Parathyroid adenoma (tissue), 2 donors: ENCODE results near the gene CDH12.

Experiments used
- H2AFZ ChIP-seq: fragments of 300-600 bp; sonication (generic); one replicate; pipeline ENCODE4 v1.7.0; 2017; ENCODE audit warnings: antibody characterized with exemption, mild to moderate bottlenecking
- H3K27ac ChIP-seq: fragments of 300-600 bp; sonication (generic); one replicate; pipeline ENCODE4 v1.7.0; 2017
- H3K27me3 ChIP-seq: fragments of 300-600 bp; sonication (generic); one replicate; pipeline ENCODE4 v1.7.0; 2017; ENCODE audit warnings: low read length; ENCODE audit not compliant: control insufficient read depth, insufficient read depth
- H3K36me3 ChIP-seq: fragments of 300-600 bp; sonication (generic); one replicate; pipeline ENCODE4 v1.7.0; 2017; ENCODE audit warnings: low read length; ENCODE audit not compliant: control insufficient read depth, insufficient read depth
- H3K4me1 ChIP-seq: fragments of 300-600 bp; sonication (generic); one replicate; pipeline ENCODE4 v1.7.0; 2017; ENCODE audit warnings: control low read depth
- H3K4me2 ChIP-seq: fragments of 300-600 bp; sonication (generic); one replicate; pipeline ENCODE4 v1.7.0; 2017; ENCODE audit warnings: low read length
- H3K4me3 ChIP-seq: fragments of 300-600 bp; sonication (generic); one replicate; pipeline ENCODE4 v1.7.0; 2017; ENCODE audit warnings: low read depth, low read length
- H3K79me2 ChIP-seq: fragments of 300-600 bp; sonication (generic); one replicate; pipeline ENCODE4 v1.7.0; 2017; ENCODE audit warnings: control low read depth
- H3K9ac ChIP-seq: fragments of 300-600 bp; sonication (generic); one replicate; pipeline ENCODE4 v1.7.0; 2017; ENCODE audit warnings: mild to moderate bottlenecking
- H3K9me3 ChIP-seq: fragments of 300-600 bp; sonication (generic); one replicate; pipeline ENCODE4 v1.7.0; 2017; ENCODE audit warnings: low read length; ENCODE audit not compliant: control insufficient read depth
- CTCF ChIP-seq: fragments of 300-600 bp; sonication (generic); IDR thresholded peaks from one replicate; pipeline ENCODE4 v1.7.0; 2017; ENCODE audit warnings: antibody characterized with exemption, mild to moderate bottlenecking
- donor health status: primary hyperparathyroidism.

The CDH12 gene

GRCh38 chr5:22079566-22079965, 773.6 kb downstream of the CDH12 start:
- Histone ChIP-seq H3K4me2 (no peak overlapping the region), H3K4me1 (no peaks in the 10 kb centered on the region), H3K4me3 (no peak overlapping the region), H3K27me3 (no peaks in the 10 kb centered on the region), H3K79me2 (no peaks in the 10 kb centered on the region), H3K9ac (no peak overlapping the region), H2AFZ (no peak overlapping the region), H3K9me3 (no peaks in the 10 kb centered on the region), H3K27ac (no peak overlapping the region), H3K36me3 (no peaks in the 10 kb centered on the region)
- TF ChIP-seq CTCF, result no peak

GRCh38 chr5:22079002-22079401, 774.1 kb downstream of the CDH12 start:
- H2AFZ ChIP-seq, result no peak overlapping the region
- H3K27ac ChIP-seq, result no peak overlapping the region
- H3K9me3 ChIP-seq, result no peaks in the 10 kb centered on the region
- no peak overlapping the region for H3K4me2 ChIP-seq
- H3K4me1 ChIP-seq, result no peaks in the 10 kb centered on the region
- H3K27me3 ChIP-seq, result no peaks in the 10 kb centered on the region
- no peak for TF ChIP-seq CTCF
- no peaks in the 10 kb centered on the region for H3K36me3 ChIP-seq
- no peaks in the 10 kb centered on the region for H3K79me2 ChIP-seq
- no peak overlapping the region for H3K4me3 ChIP-seq
- H3K9ac ChIP-seq, result no peak overlapping the region

- H3K79me2 ChIP-seq, result no peaks in the 10 kb centered on the region
- no peak overlapping the region for H3K27ac ChIP-seq
- no peak overlapping the region for H2AFZ ChIP-seq
- H3K9me3 ChIP-seq, result no peaks in the 10 kb centered on the region
- TF ChIP-seq CTCF, result no peak
- no peaks in the 10 kb centered on the region for H3K27me3 ChIP-seq
- no peak overlapping the region for H3K4me2 ChIP-seq
- no peak overlapping the region for H3K9ac ChIP-seq
- H3K36me3 ChIP-seq, result no peaks in the 10 kb centered on the region
- no peaks in the 10 kb centered on the region for H3K4me1 ChIP-seq
- no peak overlapping the region for H3K4me3 ChIP-seq
Measured at GRCh38 chr5:22076586-22076985, 776.6 kb downstream of the CDH12 start.

- Histone ChIP-seq H3K4me3 (no peak overlapping the region), H3K36me3 (no peaks in the 10 kb centered on the region), H3K79me2 (no peaks in the 10 kb centered on the region), H3K27me3 (no peaks in the 10 kb centered on the region), H3K4me1 (no peaks in the 10 kb centered on the region), H3K9me3 (no peaks in the 10 kb centered on the region), H2AFZ (no peak overlapping the region), H3K9ac (no peak overlapping the region), H3K4me2 (no peak overlapping the region), H3K27ac (no peak overlapping the region)
- no peak for TF ChIP-seq CTCF
Measured at GRCh38 chr5:22070186-22070728, 782.9 kb downstream of the CDH12 start.

GRCh38 chr5:22063717-22064116, 789.4 kb downstream of the CDH12 start:
- no peak overlapping the region for H3K4me3 ChIP-seq
- H3K4me1 ChIP-seq, result no peaks in the 10 kb centered on the region
- H3K27me3 ChIP-seq, result no peaks in the 10 kb centered on the region
- no peaks in the 10 kb centered on the region for H3K79me2 ChIP-seq
- TF ChIP-seq CTCF, result no peak
- H3K36me3 ChIP-seq, result no peaks in the 10 kb centered on the region
- H3K4me2 ChIP-seq, result no peak overlapping the region
- no peak overlapping the region for H3K27ac ChIP-seq
- no peaks in the 10 kb centered on the region for H3K9me3 ChIP-seq
- H2AFZ ChIP-seq, result no peak overlapping the region
- H3K9ac ChIP-seq, result no peak overlapping the region
